Measurements from ENCODE around the gene PCDHGA9. TPM values are rescaled to one million over a fixed set of nuclear protein-coding genes. Genes with fewer than 3 reads are reported as not detected.

PCDHGA9 gene
- 3.9 TPM for total RNA-seq
- long read RNA-seq = 0 reads

DNA sequence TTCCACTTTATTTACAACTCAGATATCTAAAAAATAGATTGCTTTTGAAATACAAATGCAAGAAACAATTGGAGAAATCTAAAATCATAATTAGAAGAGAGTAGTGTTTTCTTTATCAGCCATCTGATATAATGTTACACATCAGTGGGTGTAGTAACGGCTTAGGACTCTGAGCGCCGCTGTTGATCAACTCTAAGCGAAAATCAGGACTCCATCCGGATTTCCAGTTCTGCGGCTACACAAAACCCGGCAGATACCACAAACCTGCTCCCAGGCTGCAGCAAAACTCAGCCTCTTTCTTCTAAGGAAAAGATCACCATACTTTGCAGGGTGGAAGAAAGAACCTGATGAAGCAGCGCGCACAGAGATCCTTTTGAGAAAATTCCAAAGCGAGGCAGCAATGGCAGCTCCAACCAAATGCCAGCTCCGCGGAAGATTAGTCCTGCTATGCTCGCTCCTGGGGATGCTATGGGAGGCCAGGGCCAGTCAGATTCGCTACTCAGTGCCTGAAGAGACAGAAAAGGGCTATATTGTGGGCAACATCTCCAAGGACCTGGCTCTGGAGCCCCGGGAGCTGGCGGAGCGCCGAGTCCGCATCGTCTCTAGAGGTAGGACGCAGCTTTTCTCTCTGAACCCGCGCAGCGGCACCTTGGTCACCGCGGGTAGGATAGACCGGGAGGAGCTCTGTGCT lies at the start of gene PCDHGA9:
Gene PCDHGA9 (plus strand): TSS at position 226 of the 691 bp plus-strand sequence. CDS start 175 bp downstream, at position 401.
- Histone ChIP-seq H3K27me3 (ENCODE audit: low read depth) (no peaks in the 10 kb centered on the region), H3K4me3 (peak within 1 kb of the TSS; percentile 44), H3K4me1 (peaks cover 24% of the 10 kb centered on the region), H3K9me3 (replicated peaks) (peaks cover 96% of the 10 kb centered on the region), H3K36me3 (peaks cover 34% of the 10 kb centered on the region), H3K27ac (replicated peaks) (no peak within 1 kb of the TSS)
- TF ChIP-seq, protein P1, sequence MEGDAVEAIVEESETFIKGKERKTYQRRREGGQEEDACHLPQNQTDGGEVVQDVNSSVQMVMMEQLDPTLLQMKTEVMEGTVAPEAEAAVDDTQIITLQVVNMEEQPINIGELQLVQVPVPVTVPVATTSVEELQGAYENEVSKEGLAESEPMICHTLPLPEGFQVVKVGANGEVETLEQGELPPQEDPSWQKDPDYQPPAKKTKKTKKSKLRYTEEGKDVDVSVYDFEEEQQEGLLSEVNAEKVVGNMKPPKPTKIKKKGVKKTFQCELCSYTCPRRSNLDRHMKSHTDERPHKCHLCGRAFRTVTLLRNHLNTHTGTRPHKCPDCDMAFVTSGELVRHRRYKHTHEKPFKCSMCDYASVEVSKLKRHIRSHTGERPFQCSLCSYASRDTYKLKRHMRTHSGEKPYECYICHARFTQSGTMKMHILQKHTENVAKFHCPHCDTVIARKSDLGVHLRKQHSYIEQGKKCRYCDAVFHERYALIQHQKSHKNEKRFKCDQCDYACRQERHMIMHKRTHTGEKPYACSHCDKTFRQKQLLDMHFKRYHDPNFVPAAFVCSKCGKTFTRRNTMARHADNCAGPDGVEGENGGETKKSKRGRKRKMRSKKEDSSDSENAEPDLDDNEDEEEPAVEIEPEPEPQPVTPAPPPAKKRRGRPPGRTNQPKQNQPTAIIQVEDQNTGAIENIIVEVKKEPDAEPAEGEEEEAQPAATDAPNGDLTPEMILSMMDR (IDR thresholded peaks at IDR 0.05; ENCODE audit: borderline replicate concordance) = peak; percentile 45
- no peak for DNase-seq
- intact Hi-C loops (cut with micrococcal nuclease) = no loop called here

DNA sequence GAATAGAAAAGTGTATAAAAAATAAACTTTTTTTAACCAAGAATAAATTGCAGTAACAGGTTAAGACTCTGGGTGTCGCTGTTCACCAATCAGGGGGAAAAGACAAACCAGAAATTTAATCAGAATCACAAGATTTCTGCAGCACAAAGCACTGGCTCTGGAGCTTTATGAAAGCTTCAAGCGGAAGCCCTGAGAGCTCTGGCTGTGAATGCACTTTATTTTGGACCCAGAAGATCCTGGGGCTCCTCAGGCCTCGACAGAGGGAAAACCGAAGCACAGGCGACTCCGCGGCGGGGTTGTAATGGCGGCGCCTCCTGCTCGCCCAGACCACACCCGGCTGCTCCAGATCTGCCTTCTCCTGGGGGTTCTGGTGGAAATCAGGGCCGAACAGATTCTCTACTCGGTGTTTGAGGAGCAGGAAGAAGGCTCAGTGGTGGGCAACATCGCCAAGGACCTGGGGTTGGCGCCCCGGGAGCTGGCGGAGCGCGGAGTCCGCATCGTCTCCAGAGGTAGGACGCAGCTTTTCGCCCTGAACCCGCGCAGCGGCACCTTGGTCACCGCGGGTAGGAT lies 47.6 kb upstream of the PCDHGA9 start, which contains the start of gene PCDHGA4:
Gene PCDHGA4 (plus strand): TSS at position 122 of the 570 bp plus-strand sequence. CDS start 87 bp downstream, at position 209.
- H3K4me1 ChIP-seq = peaks cover 58% of the 10 kb centered on the region
- H3K27ac ChIP-seq (replicated peaks) = peak within 1 kb of the TSS; percentile 21
- DNase-seq = no peak
- no peaks in the 10 kb centered on the region for H3K27me3 ChIP-seq (ENCODE audit: low read depth)
- H3K9me3 ChIP-seq (replicated peaks) = peaks cover 98% of the 10 kb centered on the region
- intact Hi-C loops (cut with micrococcal nuclease) = no loop called here
- H3K4me3 ChIP-seq = peak within 1 kb of the TSS; percentile 54
- TF ChIP-seq, protein P1 (IDR thresholded peaks at IDR 0.05; ENCODE audit: borderline replicate concordance) = peak; percentile 61
- H3K36me3 ChIP-seq = peaks cover 21% of the 10 kb centered on the region

DNA sequence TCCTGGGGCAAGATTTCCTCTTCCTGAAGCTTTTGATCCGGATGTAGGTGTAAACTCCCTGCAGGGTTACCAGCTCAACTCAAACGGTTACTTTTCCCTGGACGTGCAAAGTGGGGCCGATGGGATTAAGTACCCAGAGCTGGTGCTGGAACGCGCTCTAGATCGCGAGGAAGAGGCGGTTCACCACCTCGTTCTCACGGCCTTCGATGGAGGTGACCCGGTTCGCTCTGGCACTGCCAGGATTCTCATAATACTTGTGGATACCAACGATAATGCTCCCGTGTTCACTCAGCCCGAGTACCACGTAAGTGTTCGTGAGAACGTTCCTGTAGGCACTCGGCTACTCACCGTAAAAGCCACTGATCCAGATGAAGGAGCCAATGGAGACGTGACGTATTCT lies 46.9 kb upstream of the PCDHGA9 start:
- no peak for DNase-seq
- no peak overlapping the region for H3K27ac ChIP-seq (replicated peaks)
- peaks cover 21% of the 10 kb centered on the region for H3K36me3 ChIP-seq
- peaks cover 58% of the 10 kb centered on the region for H3K4me1 ChIP-seq
- H3K27me3 ChIP-seq (ENCODE audit: low read depth) = no peaks in the 10 kb centered on the region
- intact Hi-C loops (cut with micrococcal nuclease) = no loop called here
- TF ChIP-seq, protein P1 (IDR thresholded peaks at IDR 0.05; ENCODE audit: borderline replicate concordance) = no peak
- H3K9me3 ChIP-seq (replicated peaks) = peaks cover 98% of the 10 kb centered on the region
- peak overlapping the region; percentile 54 for H3K4me3 ChIP-seq

DNA sequence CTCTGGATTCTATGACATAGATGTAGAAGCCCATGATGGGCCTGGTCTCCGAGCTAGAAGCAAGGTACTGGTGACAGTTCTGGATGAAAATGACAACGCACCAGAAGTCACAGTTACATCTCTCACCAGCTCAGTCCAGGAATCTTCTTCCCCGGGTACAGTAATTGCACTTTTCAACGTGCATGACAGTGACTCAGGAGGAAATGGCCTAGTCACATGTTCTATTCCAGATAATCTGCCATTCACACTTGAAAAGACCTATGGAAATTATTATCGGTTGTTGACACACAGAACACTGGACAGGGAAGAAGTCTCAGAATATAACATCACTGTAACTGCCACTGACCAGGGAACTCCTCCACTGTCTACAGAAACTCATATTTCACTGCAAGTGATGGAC lies 46.4 kb upstream of the PCDHGA9 start:
- Histone ChIP-seq H3K9me3 (replicated peaks) (peaks cover 98% of the 10 kb centered on the region), H3K4me3 (no peak overlapping the region), H3K27ac (replicated peaks) (no peak overlapping the region), H3K4me1 (peaks cover 53% of the 10 kb centered on the region), H3K36me3 (peaks cover 21% of the 10 kb centered on the region), H3K27me3 (ENCODE audit: low read depth) (no peaks in the 10 kb centered on the region)
- intact Hi-C loops (cut with micrococcal nuclease) = no loop called here
- TF ChIP-seq, protein P1 (IDR thresholded peaks at IDR 0.05; ENCODE audit: borderline replicate concordance) = no peak
- no peak for DNase-seq

DNA sequence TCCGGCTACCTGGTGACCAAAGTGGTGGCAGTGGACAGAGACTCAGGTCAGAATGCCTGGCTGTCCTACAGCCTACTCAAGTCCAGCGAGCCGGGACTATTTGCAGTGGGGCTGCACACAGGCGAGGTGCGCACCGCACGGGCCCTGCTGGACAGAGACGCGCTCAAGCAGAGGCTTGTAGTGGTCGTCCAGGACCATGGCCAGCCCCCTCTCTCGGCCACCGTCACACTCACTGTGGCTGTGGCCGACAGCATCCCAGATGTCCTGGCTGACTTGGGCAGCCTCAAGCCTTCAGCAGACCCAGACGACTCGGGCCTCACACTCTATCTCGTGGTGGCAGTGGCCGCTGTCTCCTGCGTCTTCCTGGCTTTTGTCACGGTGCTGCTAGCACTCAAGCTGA lies 45.6 kb upstream of the PCDHGA9 start:
- Histone ChIP-seq H3K27ac (replicated peaks) (no peak overlapping the region), H3K36me3 (peaks cover 18% of the 10 kb centered on the region), H3K4me1 (peaks cover 57% of the 10 kb centered on the region), H3K9me3 (replicated peaks) (peaks cover 99% of the 10 kb centered on the region), H3K4me3 (peak overlapping the region; percentile 7), H3K27me3 (ENCODE audit: low read depth) (no peaks in the 10 kb centered on the region)
- DNase-seq = no peak
- intact Hi-C loops (cut with micrococcal nuclease) = no loop called here
- TF ChIP-seq, protein P1 (IDR thresholded peaks at IDR 0.05; ENCODE audit: borderline replicate concordance) = no peak

Data from left ventricle myocardium inferior (tissue), 1 donor.